HG03175 (cell line): ENCODE data around the gene FTCD.
"Not testable (repeated sequence)": the region's sequence is repeated elsewhere in the genome, so short reads cannot be mapped to it uniquely, and the experiment has no call there.

Experiments
- ATAC-seq: cut with Tn5 transposase; IDR thresholded peaks from one replicate; pipeline ENCODE4 v1.9.1; 2021; ENCODE audit warnings: mild to moderate bottlenecking, moderate library complexity; ENCODE audit not compliant: unreplicated experiment

The FTCD gene

GRCh38 chr21:46155514-46156377 lies at the start of gene FTCD:
FTCD (minus strand) TSS chr21:46155579; CDS start chr21:46155523, 56 bp downstream.
- ATAC-seq: no peak

GRCh38 chr21:46205166-46205565 lies 49.8 kb upstream of the FTCD start:
- ATAC-seq: no peak

- no peak for ATAC-seq
These were observed 47.8 kb upstream of the FTCD start for GRCh38 chr21:46203203-46203600.

- no peak for ATAC-seq
These were observed 47.3 kb upstream of the FTCD start for GRCh38 chr21:46202592-46203202.

- ATAC-seq: not testable (repeated sequence)
These were observed 45.8 kb upstream of the FTCD start for GRCh38 chr21:46200877-46201803.

GRCh38 chr21:46199436-46200373 lies 44.3 kb upstream of the FTCD start:
- ATAC-seq: no peak

GRCh38 chr21:46196733-46197132 lies 41.4 kb upstream of the FTCD start:
- no peak for ATAC-seq

GRCh38 chr21:46195595-46196195 lies 40.3 kb upstream of the FTCD start:
- ATAC-seq: no peak

GRCh38 chr21:46194374-46195334 lies 39.3 kb upstream of the FTCD start:
- no peak for ATAC-seq

GRCh38 chr21:46193829-46194373 lies 38.5 kb upstream of the FTCD start:
- no peak for ATAC-seq

GRCh38 chr21:46191686-46192575 lies 36.6 kb upstream of the FTCD start:
- no peak for ATAC-seq

- ATAC-seq: no peak
These were observed 35.9 kb upstream of the FTCD start for GRCh38 chr21:46191257-46191685.

GRCh38 chr21:46190491-46191131 lies 35.2 kb upstream of the FTCD start:
- no peak for ATAC-seq

- no peak for ATAC-seq
These were observed 34.6 kb upstream of the FTCD start for GRCh38 chr21:46189959-46190490.

- no peak for ATAC-seq
These were observed 34.0 kb upstream of the FTCD start for GRCh38 chr21:46189213-46189958.
